Esophagus (tissue), 2 donors: ENCODE data around the gene SF3B4. TPM values are rescaled to one million over a fixed set of nuclear protein-coding genes. Genes with fewer than 3 reads are reported as not detected.
"Not testable (repeated sequence)": the region's sequence is repeated elsewhere in the genome, so short reads cannot be mapped to it uniquely, and the experiment has no call there.

Experiments
- H3K27ac ChIP-seq, 2 donors: one replicate each; pipeline ENCODE4 v1.5.1; 2013; ENCODE audit warnings: low read depth in 2 of 2, mild to moderate bottlenecking in 2 of 2, inconsistent platforms in 1 of 2, low read length in 1 of 2, moderate library complexity in 1 of 2
- H3K27me3 ChIP-seq, 2 donors: one replicate each; pipeline ENCODE4 v1.6.1; 2013; ENCODE audit warnings: low read length in 2 of 2, control low read depth in 1 of 2, mild to moderate bottlenecking in 1 of 2; ENCODE audit not compliant: insufficient read depth in 2 of 2, control insufficient read depth in 1 of 2
- H3K36me3 ChIP-seq, 2 donors: one replicate each; pipeline ENCODE4 v1.6.1; 2013; ENCODE audit warnings: low read length in 1 of 2; ENCODE audit not compliant: control insufficient read depth in 2 of 2, insufficient read depth in 2 of 2
- H3K4me1 ChIP-seq, 2 donors: one replicate each; pipeline ENCODE4 v1.6.1; 2013; ENCODE audit warnings: low read length in 1 of 2; ENCODE audit not compliant: control insufficient read depth in 2 of 2, insufficient read depth in 2 of 2
- H3K4me3 ChIP-seq, 2 donors: one replicate each; pipeline ENCODE4 v1.5.1; 2013; ENCODE audit warnings: low read length in 2 of 2, mild to moderate bottlenecking in 2 of 2, low read depth in 1 of 2, moderate library complexity in 1 of 2
- H3K9me3 ChIP-seq, 2 donors: one replicate each; pipeline ENCODE4 v1.6.1; 2013; ENCODE audit warnings: mild to moderate bottlenecking in 2 of 2, low read depth in 1 of 2, low read length in 1 of 2, moderate library complexity in 1 of 2; ENCODE audit not compliant: control insufficient read depth in 2 of 2, insufficient read depth in 1 of 2
- WGBS, 2 donors: extraction: QIAGEN DNeasy Blood & Tissue Kit; methylation state at CpG; one replicate each; pipeline ENCODE4 v1.1.7; 2013; 5-methylcytosine and 5-hydroxymethylcytosine counted together
- polyA plus RNA-seq, 2 donors: library from polyadenylated mRNA; stranded (reverse); fragments of 200-250 nt; gene quantifications; one replicate each; pipeline ENCODE4 v1.2.3, GENCODE V29; 2013
- donor health status: healthy with polysubstance abuse.
- donor health status: Bipolar disorder and iron deficiency.

SF3B4 gene
- polyA plus RNA-seq, 2 donors: 30.2 to 40.1 TPM

DNA sequence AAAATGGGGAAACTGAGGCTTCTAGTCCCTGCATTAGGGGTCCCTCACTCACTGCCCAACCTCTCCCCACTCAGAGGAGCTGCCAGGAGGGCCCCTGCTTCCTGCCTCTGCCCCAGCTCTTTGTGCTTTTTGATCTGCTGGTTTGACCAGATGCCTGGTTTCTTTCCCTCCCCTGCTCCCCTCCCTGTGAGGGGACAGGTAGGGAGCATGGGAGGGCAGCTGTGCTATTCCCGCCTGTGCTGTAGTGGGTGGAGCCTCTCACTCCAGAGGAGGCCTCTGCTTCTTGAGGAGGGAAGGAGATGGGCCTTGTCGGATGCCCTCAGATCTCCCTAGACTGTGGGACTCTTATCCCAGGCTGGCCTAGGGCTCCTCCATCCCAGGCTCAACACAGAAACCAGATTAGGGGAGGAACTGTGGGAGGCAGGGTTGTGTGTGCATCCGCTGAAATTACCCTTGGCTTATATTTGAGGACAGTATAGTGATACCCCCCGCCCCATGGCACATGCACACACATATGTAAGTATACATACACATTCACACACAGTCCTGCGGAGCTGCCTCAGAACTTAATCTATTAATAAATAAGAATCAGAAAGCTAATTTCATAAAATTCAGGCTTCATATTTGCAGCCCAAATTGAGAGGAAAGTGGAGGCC lies 23.6 kb downstream of the SF3B4 start:
- H3K27me3 ChIP-seq: no peaks in the 10 kb centered on the region
- peaks cover 0 to 7% of the 10 kb centered on the region in 2 donors for H3K4me1 ChIP-seq
- no peaks in the 10 kb centered on the region for H3K36me3 ChIP-seq
- 84% methylated on average over 4 to 5 of the region's 5 CpGs for WGBS, 2 donors
- no peak overlapping the region for H3K27ac ChIP-seq
- no peak overlapping the region for H3K4me3 ChIP-seq
- no peaks in the 10 kb centered on the region for H3K9me3 ChIP-seq

DNA sequence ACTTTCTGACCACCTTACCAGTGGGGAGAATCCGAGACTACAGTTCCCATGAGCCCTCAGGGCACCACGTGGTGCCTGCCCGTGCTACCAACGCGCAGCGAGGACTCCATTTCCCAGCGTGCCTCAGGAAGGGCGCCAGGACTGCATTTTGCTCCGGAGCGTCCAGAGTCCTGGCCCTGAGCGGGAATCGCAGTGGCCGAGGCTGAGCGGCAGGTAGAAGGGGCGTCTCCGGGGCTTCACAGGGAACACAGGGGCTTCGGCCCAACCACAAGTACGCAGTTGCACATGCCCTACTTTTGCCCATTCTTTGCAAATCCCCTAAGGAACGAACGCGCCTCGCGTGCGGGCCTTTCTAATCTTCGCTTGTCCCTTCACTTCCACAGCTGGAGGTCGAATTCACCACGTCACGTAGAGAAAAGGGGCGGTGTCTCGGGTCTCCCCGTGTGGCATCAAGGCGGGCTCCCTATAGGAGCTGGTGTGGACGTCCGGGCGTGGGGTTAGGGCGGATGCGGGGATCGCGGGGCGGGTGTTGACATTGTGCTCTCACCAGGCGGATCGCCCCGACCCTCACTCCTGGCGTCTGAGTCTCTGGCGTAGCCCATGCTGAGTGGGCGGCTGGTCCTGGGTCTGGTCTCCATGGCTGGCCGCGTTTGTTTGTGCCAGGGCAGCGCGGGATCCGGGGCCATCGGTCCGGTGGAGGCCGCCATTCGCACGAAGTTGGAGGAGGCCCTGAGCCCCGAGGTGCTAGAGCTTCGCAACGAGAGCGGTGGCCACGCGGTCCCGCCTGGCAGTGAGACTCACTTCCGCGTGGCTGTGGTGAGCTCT lies 27.9 kb downstream of the SF3B4 start, which contains the start of gene BOLA1:
BOLA1 (plus strand) TSS at position 109 of the 825 bp plus-strand sequence; CDS start at position 601, 492 bp downstream.
- Histone ChIP-seq H3K4me1 (peaks cover 0 to 7% of the 10 kb centered on the region in 2 donors), H3K27ac (peak within 1 kb of the TSS; percentile 91 to 92), H3K9me3 (no peaks in the 10 kb centered on the region), H3K36me3 (no peaks in the 10 kb centered on the region), H3K4me3 (peak within 1 kb of the TSS; percentile 62 to 71), H3K27me3 (no peaks in the 10 kb centered on the region)
- 4 to 6% methylated on average over 64 to 65 of the region's 65 CpGs for WGBS, 2 donors

DNA sequence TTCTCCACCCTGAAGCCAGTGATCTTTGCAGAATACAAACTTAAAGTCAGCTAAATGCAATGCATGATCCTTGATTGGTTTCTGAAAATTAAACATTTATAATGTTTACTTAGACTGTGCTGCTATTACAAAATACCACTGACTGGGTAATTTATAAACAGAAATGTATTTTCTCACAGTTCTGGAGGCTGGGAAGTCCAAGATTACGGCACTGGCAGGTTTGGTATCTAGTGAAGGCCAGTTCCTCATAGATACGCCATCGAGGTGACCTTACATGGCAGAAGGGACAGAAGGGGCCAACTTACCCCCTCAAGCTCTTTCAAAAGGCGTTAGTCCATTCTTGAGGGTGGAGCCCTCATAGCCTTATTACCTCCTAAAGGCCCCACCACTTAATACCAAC lies 31.0 kb downstream of the SF3B4 start:
- 92 to 94% methylated on average over 4 of the region's 4 CpGs for WGBS, 2 donors
- no peaks in the 10 kb centered on the region for H3K9me3 ChIP-seq
- H3K36me3 ChIP-seq: no peaks in the 10 kb centered on the region
- no peak overlapping the region for H3K4me3 ChIP-seq
- no peak overlapping the region for H3K27ac ChIP-seq
- peaks cover 0 to 7% of the 10 kb centered on the region in 2 donors for H3K4me1 ChIP-seq
- H3K27me3 ChIP-seq: no peaks in the 10 kb centered on the region

DNA sequence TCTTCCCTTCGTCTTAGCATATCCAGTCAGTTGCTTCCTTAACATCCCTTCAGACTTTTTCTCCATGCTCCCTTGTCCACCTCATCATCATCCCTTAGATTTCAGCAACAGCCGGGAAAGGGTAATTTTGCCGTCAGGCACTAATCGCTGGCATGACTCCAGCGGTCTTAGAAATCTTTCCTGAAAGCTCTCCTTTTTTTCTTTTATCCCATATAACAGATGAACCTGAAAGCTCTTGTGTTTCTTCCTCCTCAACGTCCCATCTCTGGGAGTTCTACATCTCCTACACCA lies 38.7 kb downstream of the SF3B4 start:
- H3K9me3 ChIP-seq: no peaks in the 10 kb centered on the region
- H3K27me3 ChIP-seq: no peaks in the 10 kb centered on the region
- H3K36me3 ChIP-seq: no peaks in the 10 kb centered on the region
- peak overlapping the region; percentile 47 to 71 for H3K4me3 ChIP-seq
- WGBS, 2 donors: 14 to 28% methylated on average over 6 of the region's 6 CpGs
- H3K27ac ChIP-seq: peak overlapping the region; percentile 99 to 100
- no peaks in the 10 kb centered on the region for H3K4me1 ChIP-seq

DNA sequence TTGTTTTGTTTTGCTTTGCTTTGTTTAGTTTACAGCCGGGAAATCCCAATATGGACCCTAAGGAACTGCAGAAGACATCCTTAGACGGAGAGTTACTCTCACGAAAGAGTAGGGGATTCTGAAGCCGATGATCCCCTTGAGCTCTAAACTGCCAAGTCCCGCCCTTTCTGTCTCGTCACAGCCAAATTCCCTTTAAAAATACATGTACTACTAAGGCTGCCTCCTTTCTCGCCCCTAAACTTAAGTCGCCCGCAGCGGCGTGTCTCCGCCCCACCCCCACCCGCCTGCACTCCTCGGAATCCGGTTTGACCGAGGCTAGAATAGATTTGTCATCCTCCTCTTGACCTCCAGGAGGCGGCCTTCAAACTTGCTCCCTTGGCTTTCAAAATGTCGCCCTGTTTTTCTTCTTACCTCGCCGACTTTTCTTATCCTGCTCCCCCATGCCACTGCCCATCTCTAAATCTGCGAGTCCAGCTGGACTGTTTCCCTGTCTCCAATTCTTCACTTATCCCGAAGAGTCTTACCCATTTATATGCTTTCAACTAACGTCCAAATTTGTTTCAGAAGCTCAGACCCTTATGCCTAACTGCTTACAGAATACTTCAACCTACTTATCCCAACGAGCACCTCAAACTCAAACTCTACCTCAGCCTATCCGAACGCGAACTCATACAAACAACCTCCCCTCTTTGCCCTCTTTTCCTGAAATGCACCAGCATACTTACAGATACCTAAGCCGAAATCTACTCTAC lies 39.2 kb downstream of the SF3B4 start:
- H3K4me1 ChIP-seq: no peaks in the 10 kb centered on the region
- no peaks in the 10 kb centered on the region for H3K27me3 ChIP-seq
- peak overlapping the region; percentile 47 to 71 for H3K4me3 ChIP-seq
- no peaks in the 10 kb centered on the region for H3K36me3 ChIP-seq
- peak overlapping the region; percentile 99 to 100 for H3K27ac ChIP-seq
- WGBS, 2 donors: 2 to 3% methylated on average over 28 of the region's 28 CpGs
- no peaks in the 10 kb centered on the region for H3K9me3 ChIP-seq

DNA sequence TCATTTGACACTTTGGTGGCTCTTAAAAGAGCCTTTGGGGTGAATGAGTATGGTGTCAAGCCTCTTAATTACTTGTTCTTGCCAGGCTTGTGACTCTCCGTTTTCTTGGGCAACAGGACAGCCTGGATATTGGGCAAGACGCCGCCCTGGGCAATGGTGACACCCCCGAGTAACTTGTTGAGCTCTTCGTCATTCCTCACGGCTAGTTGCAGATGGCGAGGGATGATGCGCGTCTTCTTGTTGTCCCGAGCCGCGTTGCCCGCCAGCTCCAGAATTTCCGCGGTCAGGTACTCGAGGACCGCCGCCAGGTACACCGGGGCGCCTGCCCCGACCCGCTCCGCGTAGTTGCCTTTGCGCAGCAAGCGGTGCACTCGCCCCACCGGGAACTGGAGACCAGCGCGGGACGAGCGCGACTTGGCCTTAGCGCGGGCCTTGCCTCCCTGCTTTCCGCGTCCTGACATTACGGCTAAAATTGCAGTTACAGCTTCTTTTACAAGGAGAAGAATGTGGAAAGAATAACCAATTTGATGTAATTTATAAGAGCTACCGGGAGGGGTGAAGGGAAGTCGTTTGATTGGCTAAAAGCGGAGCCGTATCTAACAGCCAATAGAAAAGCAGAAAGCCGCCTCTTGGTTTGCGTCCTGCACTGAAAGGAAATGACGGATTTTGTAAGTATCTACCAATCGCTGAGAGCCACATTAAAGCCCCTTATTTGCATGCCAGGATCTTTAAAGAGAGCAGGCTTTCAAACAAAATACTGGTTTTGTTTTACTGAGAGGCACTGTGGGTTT lies 40.0 kb downstream of the SF3B4 start:
- 0 to 1% methylated on average over 46 of the region's 46 CpGs for WGBS, 2 donors
- Histone ChIP-seq H3K4me3 (peak overlapping the region; percentile 58 to 71), H3K4me1 (no peaks in the 10 kb centered on the region), H3K36me3 (no peaks in the 10 kb centered on the region), H3K9me3 (no peaks in the 10 kb centered on the region), H3K27me3 (no peaks in the 10 kb centered on the region), H3K27ac (peak overlapping the region; percentile 99 to 100)

DNA sequence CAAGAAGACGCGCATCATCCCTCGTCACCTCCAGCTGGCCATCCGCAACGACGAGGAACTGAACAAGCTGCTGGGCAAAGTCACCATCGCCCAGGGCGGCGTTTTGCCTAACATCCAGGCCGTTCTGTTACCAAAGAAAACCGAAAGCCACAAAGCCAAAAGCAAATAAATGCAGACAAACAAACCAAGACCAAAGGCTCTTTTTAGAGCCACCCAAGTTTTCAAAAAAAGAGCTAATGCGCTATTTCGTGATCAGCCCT lies 40.5 kb downstream of the SF3B4 start:
- peak overlapping the region; percentile 99 to 100 for H3K27ac ChIP-seq
- not testable (repeated sequence) for H3K4me1 ChIP-seq, H3K9me3 ChIP-seq, H3K36me3 ChIP-seq, H3K27me3 ChIP-seq
- peak overlapping the region; percentile 58 to 71 for H3K4me3 ChIP-seq
- 0 to 1% methylated on average over 9 to 13 of the region's 13 CpGs for WGBS, 2 donors

DNA sequence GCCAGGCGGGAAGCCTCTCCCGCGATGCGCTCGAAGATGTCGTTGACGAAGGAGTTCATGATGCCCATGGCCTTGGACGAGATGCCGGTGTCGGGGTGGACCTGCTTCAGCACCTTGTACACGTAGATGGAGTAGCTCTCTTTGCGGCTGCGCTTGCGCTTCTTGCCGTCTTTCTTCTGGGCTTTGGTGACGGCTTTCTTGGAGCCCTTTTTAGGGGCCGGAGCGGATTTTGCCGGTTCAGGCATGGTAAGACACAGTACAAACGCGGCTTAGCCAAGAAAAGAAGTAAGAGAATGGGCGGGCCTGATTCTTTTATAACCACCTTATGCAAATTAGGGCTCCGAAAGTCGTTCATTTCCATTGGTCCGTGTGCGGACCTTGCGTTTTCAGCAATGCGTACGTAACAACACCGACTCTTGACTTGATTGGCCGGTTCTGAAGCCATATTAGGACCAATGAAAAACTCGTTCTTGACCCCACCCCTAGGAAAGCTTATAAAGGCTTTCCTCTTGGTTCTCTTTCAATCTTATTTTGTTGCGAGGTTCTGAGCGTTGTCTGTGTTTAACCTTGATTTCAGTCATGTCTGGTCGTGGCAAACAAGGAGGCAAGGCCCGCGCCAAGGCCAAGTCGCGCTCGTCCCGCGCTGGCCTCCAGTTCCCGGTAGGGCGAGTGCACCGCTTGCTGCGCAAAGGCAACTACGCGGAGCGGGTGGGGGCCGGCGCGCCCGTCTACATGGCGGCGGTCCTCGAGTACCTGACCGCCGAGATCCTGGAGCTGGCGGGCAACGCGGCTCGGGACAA lies 41.0 kb downstream of the SF3B4 start:
- peak overlapping the region; percentile 60 to 71 for H3K4me3 ChIP-seq
- peak overlapping the region; percentile 99 to 100 for H3K27ac ChIP-seq
- no peaks in the 10 kb centered on the region for H3K27me3 ChIP-seq
- no peaks in the 10 kb centered on the region for H3K9me3 ChIP-seq
- WGBS, 2 donors: 0% methylated on average over 62 of the region's 62 CpGs
- no peaks in the 10 kb centered on the region for H3K4me1 ChIP-seq
- H3K36me3 ChIP-seq: no peaks in the 10 kb centered on the region

DNA sequence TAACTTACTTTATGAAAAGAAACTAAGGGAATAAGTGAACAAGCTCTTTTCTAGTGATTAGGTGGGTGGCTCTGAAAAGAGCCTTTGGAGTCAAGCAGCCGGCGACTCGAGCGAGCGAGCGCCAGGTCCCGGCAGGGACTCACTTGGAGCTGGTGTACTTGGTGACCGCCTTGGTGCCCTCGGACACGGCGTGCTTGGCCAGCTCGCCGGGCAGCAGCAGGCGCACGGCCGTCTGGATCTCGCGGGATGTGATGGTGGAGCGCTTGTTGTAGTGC lies 41.5 kb downstream of the SF3B4 start:
- H3K36me3 ChIP-seq, H3K27me3 ChIP-seq, H3K4me1 ChIP-seq, H3K9me3 ChIP-seq: not testable (repeated sequence)
- Histone ChIP-seq H3K4me3 (peak overlapping the region; percentile 60 to 71), H3K27ac (peak overlapping the region; percentile 91 to 100)
- WGBS, 2 donors: 0% methylated on average over 15 to 19 of the region's 19 CpGs
